HG03175 (cell line): ENCODE measurements around the gene ATPAF2.
"Not testable (repeated sequence)": the region's sequence is repeated elsewhere in the genome, so short reads cannot be mapped to it uniquely, and the experiment has no call there.

ENCODE experiments used
- ATAC-seq: cut with Tn5 transposase; IDR thresholded peaks from one replicate; pipeline ENCODE4 v1.9.1; 2021; ENCODE audit warnings: mild to moderate bottlenecking, moderate library complexity; ENCODE audit not compliant: unreplicated experiment

Gene ATPAF2

GRCh38 chr17:18014006-18014405 lies 25.0 kb downstream of the ATPAF2 start:
- ATAC-seq = no peak

- no peak for ATAC-seq
These were observed 27.7 kb downstream of the ATPAF2 start for GRCh38 chr17:18011286-18011685.

GRCh38 chr17:18009609-18010420 lies 29.2 kb downstream of the ATPAF2 start:
- ATAC-seq = no peak

- ATAC-seq = no peak
These were observed 30.3 kb downstream of the ATPAF2 start for GRCh38 chr17:18008496-18009268.

GRCh38 chr17:18006495-18007239 lies 32.3 kb downstream of the ATPAF2 start:
- no peak for ATAC-seq

- no peak for ATAC-seq
These were observed 33.5 kb downstream of the ATPAF2 start for GRCh38 chr17:18005496-18005895.

- ATAC-seq = no peak
These were observed 34.1 kb downstream of the ATPAF2 start for GRCh38 chr17:18004884-18005305.

- no peak for ATAC-seq
These were observed 34.6 kb downstream of the ATPAF2 start for GRCh38 chr17:18004345-18004744.

GRCh38 chr17:18002171-18002570 lies 36.8 kb downstream of the ATPAF2 start:
- ATAC-seq = no peak

- ATAC-seq = no peak
These were observed 38.9 kb downstream of the ATPAF2 start for GRCh38 chr17:18000030-18000408.

GRCh38 chr17:17999364-18000029 lies 39.5 kb downstream of the ATPAF2 start:
- ATAC-seq = no peak

GRCh38 chr17:17998934-17999333 lies 40.0 kb downstream of the ATPAF2 start:
- ATAC-seq = no peak

- ATAC-seq = not testable (repeated sequence)
These were observed 43.1 kb downstream of the ATPAF2 start for GRCh38 chr17:17995887-17996286.

- ATAC-seq = no peak
These were observed 44.5 kb downstream of the ATPAF2 start for GRCh38 chr17:17994271-17995069.

GRCh38 chr17:17993852-17994251 lies 45.1 kb downstream of the ATPAF2 start:
- no peak for ATAC-seq

GRCh38 chr17:17993366-17993765 lies 45.6 kb downstream of the ATPAF2 start:
- ATAC-seq = no peak

- no peak for ATAC-seq
These were observed 48.7 kb downstream of the ATPAF2 start for GRCh38 chr17:17990282-17990681.

GRCh38 chr17:17989618-17990017 lies 49.4 kb downstream of the ATPAF2 start:
- ATAC-seq = no peak

- ATAC-seq = no peak
These were observed 49.9 kb downstream of the ATPAF2 start for GRCh38 chr17:17989081-17989480.

- ATAC-seq = no peak
These were observed 50.5 kb downstream of the ATPAF2 start for GRCh38 chr17:17988427-17988945.
